IMR-90 (cell line): ENCODE results near the gene SNIP1. TPM values are rescaled to one million over a fixed set of nuclear protein-coding genes. Genes with fewer than 3 reads are reported as not detected.

Source experiments
- ATAC-seq: fragments of 200-7000 bp; cut with Tn5 transposase; 2 replicates; pipeline ENCODE4 v1.9.1; 2020; ENCODE audit warnings: low read depth, mild to moderate bottlenecking, moderate library complexity
- BruUV-seq: library from RNA; stranded (reverse); fragments of 400-500 nt; replicated peaks from 2 replicates; lab custom pipeline; 2021; lab: Mats Ljungman, UMichigan
- CTCF ChIA-PET: fragments of 300-600 bp; formaldehyde crosslinking; extraction: SDS; loops from one replicate; lab custom pipeline; 2021; ENCODE audit warnings: antibody characterized with exemption; lab: Yijun Ruan, JAX
- POLR2A ChIA-PET: fragments of 300-600 bp; sonication (Branson Sonifier 250); formaldehyde crosslinking; loops from one replicate; lab custom pipeline; 2022; ENCODE audit warnings: antibody characterized with exemption; ENCODE audit not compliant: unreplicated experiment; lab: Charles Lee
- DNase-seq: peaks from one replicate; pipeline ENCODE4 v3.0.0; 2013
- H2AFZ ChIP-seq: replicated peaks from 2 replicates; pipeline ENCODE3; 2013; ENCODE audit warnings: low read length, mild to moderate bottlenecking; ENCODE audit not compliant: poor library complexity
- H2AK5ac ChIP-seq: 2 replicates; pipeline ENCODE4 v1.6.1; 2013; ENCODE audit warnings: low read depth, low read length, inconsistent platforms
- H2AK9ac ChIP-seq: replicated peaks from 2 replicates; pipeline ENCODE3; 2013; ENCODE audit warnings: mild to moderate bottlenecking, low read depth, low read length, moderate library complexity; ENCODE audit not compliant: poor library complexity
- H2BK120ac ChIP-seq: 2 replicates; pipeline ENCODE4 v1.6.1; 2013; ENCODE audit warnings: low read depth, low read length, inconsistent platforms
- H2BK15ac ChIP-seq: 3 replicates; pipeline ENCODE4 v1.6.1; 2013; ENCODE audit warnings: low read depth, low read length, inconsistent platforms
- H2BK20ac ChIP-seq: 2 replicates; pipeline ENCODE4 v1.6.1; 2013; ENCODE audit warnings: low read depth, mild to moderate bottlenecking, inconsistent platforms, low read length, moderate library complexity
- H2BK5ac ChIP-seq: 2 replicates; pipeline ENCODE4 v1.6.1; 2013; ENCODE audit warnings: mild to moderate bottlenecking, low read depth, low read length, inconsistent platforms; ENCODE audit not compliant: poor library complexity, severe bottlenecking
- H3K14ac ChIP-seq: replicated peaks from 2 replicates; pipeline ENCODE4 v1.6.1; 2013; ENCODE audit warnings: low read depth, low read length, inconsistent platforms
- H3K18ac ChIP-seq: 2 replicates; pipeline ENCODE4 v1.6.1; 2013; ENCODE audit warnings: low read depth, low read length, control low read depth
- H3K23ac ChIP-seq: 2 replicates; pipeline ENCODE4 v1.6.1; 2013; ENCODE audit warnings: low read depth, low read length, inconsistent platforms
- H3K27ac ChIP-seq: 2 replicates; pipeline ENCODE4 v1.5.1; 2013; ENCODE audit warnings: mild to moderate bottlenecking, control low read depth, low read length; ENCODE audit not compliant: insufficient read depth
- H3K27me3 ChIP-seq: 2 replicates; pipeline ENCODE4 v1.6.1; 2013; ENCODE audit warnings: low read length; ENCODE audit not compliant: control insufficient read depth, insufficient read depth
- H3K36me3 ChIP-seq: 2 replicates; pipeline ENCODE4 v1.6.1; 2013; ENCODE audit warnings: low read length, mixed read lengths; ENCODE audit not compliant: control insufficient read depth, insufficient read depth
- H3K4ac ChIP-seq: 2 replicates; pipeline ENCODE4 v1.6.1; 2013; ENCODE audit warnings: low read depth, low read length, inconsistent platforms
- H3K4me1 ChIP-seq: 2 replicates; pipeline ENCODE4 v1.6.1; 2013; ENCODE audit warnings: low read length, mixed read lengths; ENCODE audit not compliant: control insufficient read depth, insufficient read depth
- H3K4me2 ChIP-seq: 2 replicates; pipeline ENCODE4 v1.6.1; 2013; ENCODE audit warnings: low read depth, mild to moderate bottlenecking, control low read depth, low read length, moderate library complexity
- H3K4me3 ChIP-seq: 2 replicates; pipeline ENCODE4 v1.5.1; 2013; ENCODE audit warnings: low read depth, mild to moderate bottlenecking, control low read depth, low read length, moderate library complexity; ENCODE audit not compliant: insufficient read depth
- H3K56ac ChIP-seq: 2 replicates; pipeline ENCODE4 v1.6.1; 2013; ENCODE audit warnings: low read length, inconsistent platforms; ENCODE audit not compliant: insufficient read depth; ENCODE audit errors: extremely low read depth
- H3K79me1 ChIP-seq, 2 experiments: 2 replicates each; pipeline ENCODE4 v1.6.1; 2013; ENCODE audit warnings: low read length in 2 of 2, inconsistent platforms in 1 of 2, low read depth in 1 of 2
- H3K9ac ChIP-seq: 2 replicates; pipeline ENCODE4 v1.6.1; 2013; ENCODE audit warnings: low read depth, low read length, control low read depth
- H3K9me1 ChIP-seq: 2 replicates; pipeline ENCODE4 v1.6.1; 2013; ENCODE audit warnings: low read length, inconsistent platforms; ENCODE audit not compliant: insufficient read depth
- H3K9me3 ChIP-seq: 2 replicates; pipeline ENCODE4 v1.6.1; 2013; ENCODE audit warnings: low read length; ENCODE audit not compliant: control insufficient read depth, insufficient read depth
- H4K20me1 ChIP-seq: 2 replicates; pipeline ENCODE4 v1.6.1; 2013; ENCODE audit warnings: low read length, inconsistent platforms; ENCODE audit not compliant: insufficient read depth
- H4K5ac ChIP-seq: 2 replicates; pipeline ENCODE4 v1.6.1; 2013; ENCODE audit warnings: mild to moderate bottlenecking, low read depth, low read length, control low read depth
- H4K8ac ChIP-seq, 2 experiments: 2 replicates each; pipeline ENCODE4 v1.6.1; 2013; ENCODE audit warnings: low read depth in 2 of 2, low read length in 2 of 2, control low read depth in 1 of 2, inconsistent platforms in 1 of 2
- H4K91ac ChIP-seq: 2 replicates; pipeline ENCODE4 v1.6.1; 2013; ENCODE audit warnings: low read depth, low read length, inconsistent platforms; ENCODE audit not compliant: insufficient read depth
- BHLHE40 ChIP-seq: fragments of 150-350 bp; IDR thresholded peaks from 2 replicates; pipeline ENCODE4 v1.6.1; 2016; ENCODE audit warnings: mild to moderate bottlenecking, low read depth, low read length
- CEBPB ChIP-seq: IDR thresholded peaks from 2 replicates; pipeline ENCODE4 v1.6.1; 2012; ENCODE audit warnings: low read depth, low read length, improper control_type of control experiment
- CHD1 ChIP-seq: IDR thresholded peaks from 2 replicates; pipeline ENCODE4 v1.6.1; 2012; ENCODE audit warnings: low read depth, low read length, improper control_type of control experiment
- CTCF ChIP-seq: conservative IDR thresholded peaks from 2 replicates; pipeline ENCODE4 v1.5.1; 2012; ENCODE audit warnings: mild to moderate bottlenecking, low read depth, low read length, improper control_type of control experiment
- ELK1 ChIP-seq: fragments of 150-350 bp; IDR thresholded peaks from 2 replicates; pipeline ENCODE4 v1.6.1; 2016; ENCODE audit warnings: low read depth, mild to moderate bottlenecking, low read length, moderate library complexity, borderline replicate concordance
- FOS ChIP-seq: fragments of 150-350 bp; IDR thresholded peaks from 2 replicates; pipeline ENCODE4 v1.6.1; 2016; ENCODE audit warnings: low read depth, low read length
- MAZ ChIP-seq: IDR thresholded peaks from 2 replicates; pipeline ENCODE4 v1.6.1; 2012; ENCODE audit warnings: low read depth, mild to moderate bottlenecking, low read length, improper control_type of control experiment, moderate library complexity, borderline replicate concordance
- MXI1 ChIP-seq: IDR thresholded peaks from 2 replicates; pipeline ENCODE4 v1.6.1; 2012; ENCODE audit warnings: low read depth, mild to moderate bottlenecking, low read length, moderate library complexity, borderline replicate concordance
- NFE2L2 ChIP-seq: fragments of 150-350 bp; IDR thresholded peaks from 2 replicates; pipeline ENCODE4 v1.6.1; 2016; ENCODE audit warnings: low read depth, mild to moderate bottlenecking, low read length
- POLR2A ChIP-seq: IDR thresholded peaks from 2 replicates; pipeline ENCODE4 v1.6.1; 2012; ENCODE audit warnings: mild to moderate bottlenecking, low read depth, low read length
- RCOR1 ChIP-seq: IDR thresholded peaks from 2 replicates; pipeline ENCODE4 v1.6.1; 2012; ENCODE audit warnings: mild to moderate bottlenecking, low read length, improper control_type of control experiment; ENCODE audit not compliant: insufficient replicate concordance
- RFX5 ChIP-seq: IDR thresholded peaks from 2 replicates; pipeline ENCODE4 v1.8.0; 2012; ENCODE audit warnings: low read depth, mild to moderate bottlenecking, low read length, moderate library complexity
- SMC3 ChIP-seq: fragments of 150-350 bp; IDR thresholded peaks from 2 replicates; pipeline ENCODE4 v1.6.1; 2016; ENCODE audit warnings: low read depth, mild to moderate bottlenecking, antibody characterized with exemption, low read length, moderate library complexity
- USF2 ChIP-seq: fragments of 150-350 bp; IDR thresholded peaks from 2 replicates; pipeline ENCODE4 v1.6.1; 2017; ENCODE audit warnings: mild to moderate bottlenecking, antibody characterized with exemption, low read length, low read depth
- dilution Hi-C: fragments of 300-500 bp; cut with HindIII; formaldehyde crosslinking; loops from one replicate; pipeline ENCODE4 v1.14.3; 2018; ENCODE audit warnings: low sequenced_read_pairs; ENCODE audit not compliant: unreplicated experiment
- in situ Hi-C: fragments of 300-500 bp; cut with MboI; formaldehyde crosslinking; loops from 3 replicates; pipeline ENCODE4 v1.14.3; 2019; ENCODE audit warnings: low sequenced_read_pairs, inconsistent platforms, mixed read lengths
- intact Hi-C: fragments of 100-400 bp; cut with micrococcal nuclease; formaldehyde crosslinking; loops from 2 replicates; pipeline ENCODE4 v1.10.0; 2022
- polyA plus RNA-seq, 3 experiments: library from polyadenylated mRNA; depleted of rRNA; stranded (reverse); fragments of >200 nt; gene quantifications; 2 replicates each; pipeline ENCODE4 v1.2.3, GENCODE V29; 2012; ENCODE audit warnings: low replicate concordance in 1 of 3
- total RNA-seq: library from RNA; depleted of rRNA; stranded (reverse); fragments of >200 nt; gene quantifications from 2 replicates; pipeline ENCODE4 v1.2.3, GENCODE V29; 2012

SNIP1 gene
- total and polyA plus RNA-seq, 2 of the 4 experiments (the other 2 are of a cell fraction): 6.8 to 11.3 TPM

- Histone ChIP-seq H3K27me3 (no peaks in the 10 kb centered on the region), H2BK5ac (no peak overlapping the region), H2AFZ (no peak overlapping the region), H3K4me3 (no peak overlapping the region), H3K18ac (no peak overlapping the region), H4K8ac (no peak overlapping the region), H2AK9ac (no peak overlapping the region), H3K4ac (no peak overlapping the region), H3K4me2 (no peak overlapping the region), H3K4me1 (peaks cover 2% of the 10 kb centered on the region; the same call in 1 of the 2 replicates), H2BK20ac (no peak overlapping the region), H3K56ac (no peak overlapping the region), H4K91ac (no peak overlapping the region), H3K79me1 (no peaks in the 10 kb centered on the region), H3K9ac (no peak overlapping the region), H2BK120ac (no peak overlapping the region), H3K9me3 (no peaks in the 10 kb centered on the region), H2BK15ac (no peak overlapping the region), H3K9me1 (no peaks in the 10 kb centered on the region), H2AK5ac (no peak overlapping the region), H4K5ac (no peak overlapping the region), H3K27ac (no peak overlapping the region), H3K36me3 (no peaks in the 10 kb centered on the region), H4K20me1 (no peaks in the 10 kb centered on the region), H3K14ac (no peak overlapping the region), H3K23ac (no peak overlapping the region)
- in situ Hi-C loops (no loop called here), intact Hi-C loops (no loop called here), dilution Hi-C loops (no loop called here)
- DNase-seq: no peak
- ATAC-seq: no peak
- ChIA-PET POLR2A (no interaction called here), CTCF (no interaction called here)
- no TSS peak for BruUV-seq
- TF ChIP-seq BHLHE40 (no peak), ELK1 (no peak), POLR2A (no peak), MXI1 (no peak), RFX5 (no peak), MAZ (no peak), RCOR1 (no peak), USF2 (no peak), CTCF (no peak), SMC3 (no peak), NFE2L2 (no peak), CHD1 (no peak), CEBPB (no peak), FOS (no peak)
These were observed 34.5 kb downstream of the SNIP1 start for GRCh38 chr1:37519613-37520012.
